Dendritic cell treated with granulocyte-macrophage colony-stimulating factor and Interleukin-4, amounts not matched to agents 40 ng/mL and 50 ng/mL, for 4 days (primary cell): ENCODE data around the gene PCDHGA6.
A peak's percentile ranks its signal among the peaks of the same experiment; 100 is the strongest.
"Not testable (repeated sequence)": the region's sequence is repeated elsewhere in the genome, so short reads cannot be mapped to it uniquely, and the experiment has no call there.

Experiments
- H3K27ac Mint-ChIP-seq: one replicate; pipeline ENCODE4 v1.8.0; 2022; ENCODE audit warnings: mild to moderate bottlenecking, mixed read lengths
- H3K27me3 Mint-ChIP-seq: one replicate; pipeline ENCODE4 v1.8.0; 2022; ENCODE audit warnings: mild to moderate bottlenecking, mixed read lengths
- H3K36me3 Mint-ChIP-seq: one replicate; pipeline ENCODE4 v1.8.0; 2022; ENCODE audit warnings: low read depth, mixed read lengths
- H3K4me1 Mint-ChIP-seq: one replicate; pipeline ENCODE4 v1.8.0; 2022; ENCODE audit warnings: low read depth, mixed read lengths
- H3K4me3 Mint-ChIP-seq: one replicate; pipeline ENCODE4 v1.8.0; 2022; ENCODE audit warnings: mild to moderate bottlenecking, moderate library complexity, mixed read lengths
- H3K9me3 Mint-ChIP-seq: one replicate; pipeline ENCODE4 v1.8.0; 2022; ENCODE audit warnings: mixed read lengths
- intact Hi-C: fragments of 100-400 bp; cut with micrococcal nuclease; formaldehyde crosslinking; loops from one replicate; pipeline ENCODE4 v1.15.0; 2022

Gene PCDHGA6

DNA sequence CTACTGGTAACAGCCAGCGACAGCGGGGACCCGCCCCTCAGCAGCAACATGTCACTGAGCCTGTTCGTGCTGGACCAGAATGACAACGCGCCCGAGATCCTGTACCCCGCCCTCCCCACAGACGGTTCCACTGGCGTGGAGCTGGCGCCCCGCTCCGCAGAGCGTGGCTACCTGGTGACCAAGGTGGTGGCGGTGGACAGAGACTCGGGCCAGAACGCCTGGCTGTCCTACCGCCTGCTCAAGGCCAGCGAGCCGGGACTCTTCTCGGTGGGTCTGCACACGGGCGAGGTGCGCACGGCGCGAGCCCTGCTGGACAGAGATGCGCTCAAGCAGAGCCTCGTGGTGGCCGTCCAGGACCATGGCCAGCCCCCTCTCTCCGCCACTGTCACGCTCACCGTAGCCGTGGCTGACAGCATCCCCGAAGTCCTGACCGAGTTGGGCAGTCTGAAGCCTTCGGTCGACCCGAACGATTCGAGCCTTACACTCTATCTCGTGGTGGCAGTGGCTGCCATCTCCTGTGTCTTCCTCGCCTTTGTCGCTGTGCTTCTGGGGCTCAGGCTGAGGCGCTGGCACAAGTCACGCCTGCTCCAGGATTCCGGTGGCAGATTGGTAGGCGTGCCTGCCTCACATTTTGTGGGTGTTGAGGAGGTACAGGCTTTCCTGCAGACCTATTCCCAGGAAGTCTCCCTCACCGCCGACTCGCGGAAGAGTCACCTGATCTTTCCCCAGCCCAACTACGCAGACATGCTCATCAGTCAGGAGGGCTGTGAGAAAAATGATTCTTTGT, 20.9 kb downstream of the PCDHGA6 start:
- H3K36me3 Mint-ChIP-seq, intact Hi-C loops, H3K27ac Mint-ChIP-seq, H3K4me3 Mint-ChIP-seq, H3K4me1 Mint-ChIP-seq: not testable (repeated sequence)
- H3K27me3 Mint-ChIP-seq: peaks cover 72% of the 10 kb centered on the region
- H3K9me3 Mint-ChIP-seq: peaks cover 55% of the 10 kb centered on the region

DNA sequence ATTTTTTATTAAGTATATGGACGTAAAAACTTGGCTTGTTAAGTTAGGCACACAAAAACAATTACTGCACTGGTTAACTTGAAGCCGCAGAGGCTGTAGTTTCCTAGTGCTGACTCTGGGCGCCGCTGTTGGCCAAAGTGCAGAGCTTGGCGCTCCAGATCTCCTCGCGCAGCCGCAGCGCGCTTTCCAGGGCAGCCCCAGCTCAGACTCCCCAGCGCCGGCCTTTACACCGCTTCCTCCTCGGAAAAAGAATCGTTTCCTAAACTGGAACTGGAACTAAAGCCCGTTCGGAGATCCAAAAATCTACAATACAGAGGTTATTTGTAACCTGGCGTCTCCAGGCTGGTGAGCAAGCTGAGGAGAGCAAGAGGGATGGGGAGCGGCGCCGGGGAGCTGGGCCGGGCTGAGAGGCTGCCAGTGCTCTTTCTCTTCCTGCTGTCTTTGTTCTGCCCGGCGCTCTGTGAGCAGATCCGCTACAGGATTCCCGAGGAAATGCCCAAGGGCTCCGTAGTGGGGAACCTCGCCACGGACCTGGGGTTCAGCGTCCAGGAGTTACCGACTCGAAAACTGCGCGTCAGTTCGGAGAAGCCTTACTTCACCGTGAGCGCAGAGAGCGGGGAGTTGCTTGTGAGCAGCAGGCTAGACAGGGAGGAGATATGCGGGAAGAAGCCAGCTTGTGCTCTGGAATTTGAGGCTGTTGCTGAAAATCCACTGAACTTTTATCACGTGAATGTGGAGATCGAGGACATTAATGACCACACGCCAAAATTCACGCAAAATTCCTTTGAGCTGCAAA, 24.3 kb downstream of the PCDHGA6 start, which contains the start of gene PCDHGB5:
Gene PCDHGB5, plus strand, starts transcription at position 192 of the 796 bp plus-strand sequence. Its CDS starts 181 bp downstream, at position 373.
- H3K27ac Mint-ChIP-seq, H3K36me3 Mint-ChIP-seq, H3K4me1 Mint-ChIP-seq, intact Hi-C loops: not testable (repeated sequence)
- Mint-ChIP-seq H3K4me3 (peak within 1 kb of the TSS; percentile 67), H3K27me3 (peaks cover 74% of the 10 kb centered on the region), H3K9me3 (peaks cover 49% of the 10 kb centered on the region)

DNA sequence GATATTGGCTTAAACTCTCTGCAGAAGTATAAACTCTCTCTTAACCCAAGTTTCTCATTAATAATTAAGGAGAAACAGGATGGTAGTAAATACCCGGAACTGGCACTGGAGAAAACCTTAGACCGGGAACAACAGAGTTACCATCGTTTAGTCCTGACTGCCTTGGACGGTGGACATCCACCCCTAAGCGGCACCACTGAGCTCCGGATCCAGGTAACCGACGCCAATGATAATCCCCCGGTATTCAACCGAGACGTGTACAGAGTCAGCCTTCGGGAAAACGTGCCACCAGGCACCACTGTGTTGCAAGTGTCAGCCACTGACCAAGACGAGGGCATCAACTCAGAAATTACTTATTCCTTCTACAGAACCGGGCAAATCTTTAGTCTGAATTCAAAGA, 24.9 kb downstream of the PCDHGA6 start:
- H3K27ac Mint-ChIP-seq: no peak overlapping the region
- no peaks in the 10 kb centered on the region for H3K36me3 Mint-ChIP-seq
- intact Hi-C loops: no loop called here
- no peak overlapping the region for H3K4me3 Mint-ChIP-seq
- H3K9me3 Mint-ChIP-seq: peaks cover 49% of the 10 kb centered on the region
- peaks cover 74% of the 10 kb centered on the region for H3K27me3 Mint-ChIP-seq
- H3K4me1 Mint-ChIP-seq: no peaks in the 10 kb centered on the region

DNA sequence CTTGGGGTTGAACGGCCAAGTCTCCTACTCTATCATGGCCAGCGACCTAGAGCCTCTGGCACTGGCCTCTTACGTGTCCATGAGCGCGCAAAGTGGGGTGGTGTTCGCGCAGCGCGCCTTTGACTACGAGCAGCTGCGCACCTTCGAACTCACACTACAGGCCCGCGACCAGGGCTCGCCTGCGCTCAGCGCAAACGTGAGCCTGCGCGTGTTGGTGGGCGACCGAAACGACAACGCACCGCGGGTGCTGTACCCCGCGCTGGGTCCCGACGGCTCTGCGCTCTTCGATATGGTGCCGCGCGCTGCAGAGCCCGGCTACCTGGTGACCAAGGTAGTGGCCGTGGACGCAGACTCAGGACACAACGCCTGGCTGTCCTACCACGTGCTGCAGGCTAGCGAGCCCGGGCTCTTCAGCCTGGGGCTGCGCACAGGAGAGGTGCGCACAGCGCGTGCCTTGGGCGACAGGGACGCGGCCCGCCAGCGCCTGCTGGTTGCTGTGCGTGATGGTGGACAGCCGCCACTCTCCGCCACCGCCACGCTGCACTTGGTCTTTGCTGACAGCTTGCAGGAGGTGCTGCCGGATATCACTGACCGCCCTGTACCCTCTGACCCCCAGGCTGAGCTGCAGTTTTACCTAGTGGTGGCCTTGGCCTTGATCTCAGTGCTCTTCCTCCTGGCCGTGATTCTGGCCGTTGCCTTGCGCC, 26.0 kb downstream of the PCDHGA6 start:
- Mint-ChIP-seq H3K27me3 (peaks cover 76% of the 10 kb centered on the region), H3K4me3 (no peak overlapping the region), H3K9me3 (peaks cover 45% of the 10 kb centered on the region), H3K36me3 (no peaks in the 10 kb centered on the region), H3K4me1 (no peaks in the 10 kb centered on the region), H3K27ac (no peak overlapping the region)
- intact Hi-C loops: no loop called here

DNA sequence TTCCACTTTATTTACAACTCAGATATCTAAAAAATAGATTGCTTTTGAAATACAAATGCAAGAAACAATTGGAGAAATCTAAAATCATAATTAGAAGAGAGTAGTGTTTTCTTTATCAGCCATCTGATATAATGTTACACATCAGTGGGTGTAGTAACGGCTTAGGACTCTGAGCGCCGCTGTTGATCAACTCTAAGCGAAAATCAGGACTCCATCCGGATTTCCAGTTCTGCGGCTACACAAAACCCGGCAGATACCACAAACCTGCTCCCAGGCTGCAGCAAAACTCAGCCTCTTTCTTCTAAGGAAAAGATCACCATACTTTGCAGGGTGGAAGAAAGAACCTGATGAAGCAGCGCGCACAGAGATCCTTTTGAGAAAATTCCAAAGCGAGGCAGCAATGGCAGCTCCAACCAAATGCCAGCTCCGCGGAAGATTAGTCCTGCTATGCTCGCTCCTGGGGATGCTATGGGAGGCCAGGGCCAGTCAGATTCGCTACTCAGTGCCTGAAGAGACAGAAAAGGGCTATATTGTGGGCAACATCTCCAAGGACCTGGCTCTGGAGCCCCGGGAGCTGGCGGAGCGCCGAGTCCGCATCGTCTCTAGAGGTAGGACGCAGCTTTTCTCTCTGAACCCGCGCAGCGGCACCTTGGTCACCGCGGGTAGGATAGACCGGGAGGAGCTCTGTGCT, 29.0 kb downstream of the PCDHGA6 start, which contains the start of gene PCDHGA9:
Gene PCDHGA9, plus strand, starts transcription at position 226 of the 691 bp plus-strand sequence. Its CDS starts 175 bp downstream, at position 401.
- Mint-ChIP-seq H3K36me3 (no peaks in the 10 kb centered on the region), H3K4me3 (no peak within 1 kb of the TSS), H3K9me3 (peaks cover 38% of the 10 kb centered on the region), H3K4me1 (no peaks in the 10 kb centered on the region), H3K27ac (no peak within 1 kb of the TSS), H3K27me3 (peaks cover 77% of the 10 kb centered on the region)
- intact Hi-C loops: no loop called here

DNA sequence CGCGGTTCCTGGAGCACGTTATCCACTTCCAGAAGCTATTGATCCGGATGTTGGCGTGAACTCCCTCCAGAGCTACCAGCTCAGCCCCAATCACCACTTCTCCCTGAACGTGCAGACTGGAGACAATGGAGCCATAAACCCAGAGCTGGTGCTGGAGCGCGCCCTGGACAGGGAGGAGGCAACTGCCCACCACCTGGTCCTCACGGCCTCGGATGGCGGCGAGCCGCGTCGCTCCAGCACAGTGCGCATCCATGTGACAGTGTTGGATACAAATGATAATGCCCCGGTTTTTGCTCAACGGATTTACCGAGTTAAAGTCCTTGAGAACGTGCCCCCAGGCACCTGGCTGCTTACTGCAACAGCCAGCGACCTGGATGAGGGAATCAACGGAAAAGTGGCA, 29.7 kb downstream of the PCDHGA6 start:
- Mint-ChIP-seq H3K36me3 (no peaks in the 10 kb centered on the region), H3K4me1 (peaks cover 5% of the 10 kb centered on the region), H3K9me3 (peaks cover 44% of the 10 kb centered on the region), H3K4me3 (no peak overlapping the region), H3K27ac (no peak overlapping the region), H3K27me3 (peaks cover 80% of the 10 kb centered on the region)
- intact Hi-C loops: no loop called here

DNA sequence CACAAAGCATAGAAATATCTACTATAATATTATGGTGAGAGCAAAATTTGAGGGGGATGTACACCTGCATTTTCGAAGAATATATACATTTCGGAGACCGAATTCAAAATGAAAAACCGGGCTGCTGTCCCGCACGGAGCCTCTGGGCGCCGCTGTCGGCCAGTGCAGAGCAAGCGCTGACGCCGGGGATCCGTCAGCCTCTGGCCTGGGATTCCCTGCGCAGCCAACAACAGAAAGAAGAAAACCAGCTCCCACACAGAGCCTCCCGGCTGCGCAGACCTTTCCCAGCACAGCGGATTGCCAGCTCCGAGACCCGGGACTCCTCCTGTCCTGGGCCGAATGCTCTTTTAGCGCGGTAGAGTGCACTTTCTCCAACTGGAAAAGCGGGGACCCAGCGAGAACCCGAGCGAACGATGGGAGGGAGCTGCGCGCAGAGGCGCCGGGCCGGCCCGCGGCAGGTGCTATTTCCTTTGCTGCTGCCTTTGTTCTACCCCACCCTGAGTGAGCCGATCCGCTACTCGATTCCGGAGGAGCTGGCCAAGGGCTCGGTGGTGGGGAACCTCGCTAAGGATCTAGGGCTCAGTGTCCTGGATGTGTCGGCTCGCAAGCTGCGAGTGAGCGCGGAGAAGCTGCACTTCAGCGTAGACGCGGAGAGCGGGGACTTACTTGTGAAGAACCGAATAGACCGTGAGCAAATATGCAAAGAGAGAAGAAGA, 34.3 kb downstream of the PCDHGA6 start, which contains the start of gene PCDHGB6:
Gene PCDHGB6, plus strand, starts transcription at position 232 of the 716 bp plus-strand sequence. Its CDS starts 182 bp downstream, at position 414.
- H3K4me1 Mint-ChIP-seq, intact Hi-C loops, H3K36me3 Mint-ChIP-seq, H3K27ac Mint-ChIP-seq: not testable (repeated sequence)
- H3K4me3 Mint-ChIP-seq: peak within 1 kb of the TSS; percentile 74
- H3K9me3 Mint-ChIP-seq: peaks cover 41% of the 10 kb centered on the region
- H3K27me3 Mint-ChIP-seq: peaks cover 84% of the 10 kb centered on the region

DNA sequence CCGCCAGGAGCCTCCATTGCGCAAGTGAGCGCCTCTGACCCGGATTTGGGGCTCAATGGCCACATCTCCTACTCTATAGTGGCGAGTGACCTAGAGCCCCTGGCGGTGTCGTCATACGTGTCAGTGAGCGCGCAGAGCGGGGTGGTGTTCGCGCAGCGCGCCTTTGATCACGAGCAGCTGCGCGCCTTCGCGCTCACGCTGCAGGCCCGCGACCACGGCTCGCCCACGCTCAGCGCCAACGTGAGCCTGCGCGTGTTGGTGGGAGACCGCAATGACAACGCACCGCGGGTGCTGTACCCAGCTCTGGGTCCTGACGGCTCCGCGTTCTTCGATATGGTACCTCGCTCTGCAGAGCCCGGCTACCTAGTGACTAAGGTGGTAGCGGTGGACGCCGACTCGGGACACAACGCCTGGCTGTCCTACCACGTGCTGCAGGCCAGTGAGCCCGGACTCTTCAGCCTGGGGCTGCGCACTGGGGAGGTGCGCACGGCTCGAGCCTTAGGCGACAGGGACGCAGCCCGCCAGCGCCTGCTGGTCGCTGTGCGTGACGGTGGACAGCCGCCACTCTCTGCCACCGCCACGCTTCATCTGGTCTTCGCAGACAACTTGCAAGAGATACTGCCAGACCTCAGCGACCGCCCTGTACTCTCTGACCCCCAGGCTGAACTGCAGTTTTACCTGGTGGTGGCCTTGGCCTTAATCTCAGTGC, 36.1 kb downstream of the PCDHGA6 start:
- intact Hi-C loops: loop anchor here (10.0 kb wide), 1 partner anchor 85 kb away; the partner anchor contains the start of gene TAF7
- peaks cover 28% of the 10 kb centered on the region for H3K9me3 Mint-ChIP-seq
- peaks cover 18% of the 10 kb centered on the region for H3K4me1 Mint-ChIP-seq
- peaks cover 84% of the 10 kb centered on the region for H3K27me3 Mint-ChIP-seq
- H3K4me3 Mint-ChIP-seq: no peak overlapping the region
- no peaks in the 10 kb centered on the region for H3K36me3 Mint-ChIP-seq
- no peak overlapping the region for H3K27ac Mint-ChIP-seq

DNA sequence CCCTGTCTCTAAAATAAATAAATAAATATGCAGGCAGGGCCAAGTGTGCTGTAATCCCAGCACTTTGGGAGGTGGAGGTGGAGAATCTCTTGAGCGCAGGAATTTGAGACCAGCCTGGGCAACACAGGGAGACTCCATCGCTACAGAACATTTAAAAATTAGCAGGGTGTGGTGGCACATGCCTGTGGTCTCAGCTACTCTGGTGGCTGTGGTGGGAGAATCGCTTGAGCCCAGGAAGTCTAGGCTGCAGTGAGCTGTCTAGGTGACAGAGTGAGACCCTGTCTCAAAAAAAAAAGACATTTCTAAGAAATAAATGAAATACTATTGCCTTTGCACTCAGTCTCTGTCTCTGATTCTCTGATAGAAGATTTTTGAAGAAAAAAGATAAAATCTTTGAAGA, 37.9 kb downstream of the PCDHGA6 start:
- Mint-ChIP-seq H3K27ac (no peak overlapping the region), H3K4me1 (peaks cover 23% of the 10 kb centered on the region), H3K36me3 (no peaks in the 10 kb centered on the region), H3K9me3 (peaks cover 28% of the 10 kb centered on the region), H3K4me3 (no peak overlapping the region), H3K27me3 (peaks cover 81% of the 10 kb centered on the region)
- intact Hi-C loops: loop anchor here (10.0 kb wide), 1 partner anchor 87 kb away; the partner anchor contains the start of gene TAF7

DNA sequence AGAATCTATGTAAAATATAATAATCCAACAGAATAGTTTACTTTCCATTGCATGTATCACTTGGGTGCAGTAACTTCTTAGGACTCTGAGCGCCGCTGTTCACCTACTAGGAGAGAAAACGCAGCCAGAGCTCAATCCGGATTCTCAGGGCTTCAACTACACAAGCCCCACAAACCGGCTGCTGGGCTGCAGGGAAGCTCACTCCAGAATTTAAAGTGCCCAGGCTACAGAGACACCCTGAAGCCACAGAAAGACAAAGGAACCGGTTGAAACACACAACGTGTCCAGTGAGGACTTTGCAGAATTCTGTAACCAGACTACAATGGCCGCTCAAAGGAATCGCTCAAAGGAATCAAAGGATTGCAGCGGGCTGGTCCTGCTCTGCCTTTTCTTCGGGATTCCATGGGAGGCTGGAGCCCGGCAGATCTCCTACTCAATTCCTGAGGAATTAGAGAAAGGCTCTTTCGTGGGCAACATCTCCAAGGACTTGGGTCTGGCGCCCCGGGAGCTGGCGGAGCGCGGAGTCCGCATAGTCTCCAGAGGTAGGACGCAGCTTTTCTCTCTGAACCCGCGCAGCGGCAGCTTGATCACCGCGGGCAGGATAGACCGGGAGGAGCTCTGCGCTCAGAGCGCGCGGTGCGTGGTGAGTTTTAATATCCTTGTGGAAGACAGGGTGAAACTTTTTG, 39.3 kb downstream of the PCDHGA6 start, which contains the start of gene PCDHGA10:
Gene PCDHGA10, plus strand, starts transcription at position 134 of the 686 bp plus-strand sequence. Its CDS starts 189 bp downstream, at position 323.
- intact Hi-C loops: loop anchor here (10.0 kb wide), 1 partner anchor 88 kb away; the partner anchor contains the start of gene TAF7

DNA sequence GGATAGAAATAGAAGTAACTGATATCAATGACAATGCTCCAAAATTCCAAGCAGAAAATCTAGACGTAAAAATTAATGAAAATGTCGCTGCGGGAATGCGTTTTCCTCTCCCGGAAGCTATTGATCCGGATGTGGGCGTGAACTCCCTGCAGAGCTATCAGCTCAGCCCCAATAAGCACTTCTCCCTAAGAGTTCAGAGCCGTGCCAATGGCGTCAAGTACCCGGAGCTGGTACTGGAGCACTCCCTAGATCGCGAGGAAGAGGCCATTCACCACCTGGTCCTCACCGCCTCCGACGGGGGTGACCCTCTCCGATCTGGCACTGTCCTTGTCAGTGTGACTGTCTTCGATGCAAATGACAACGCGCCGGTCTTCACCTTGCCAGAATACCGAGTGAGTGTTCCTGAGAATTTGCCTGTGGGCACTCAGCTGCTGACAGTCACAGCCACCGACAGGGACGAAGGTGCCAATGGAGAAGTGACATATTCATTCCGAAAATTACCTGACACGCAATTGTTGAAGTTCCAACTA, 39.9 kb downstream of the PCDHGA6 start:
- Mint-ChIP-seq H3K27me3 (peaks cover 81% of the 10 kb centered on the region), H3K36me3 (peaks cover 4% of the 10 kb centered on the region), H3K4me1 (peaks cover 26% of the 10 kb centered on the region), H3K4me3 (peak overlapping the region; percentile 66), H3K27ac (no peak overlapping the region), H3K9me3 (peaks cover 25% of the 10 kb centered on the region)
- intact Hi-C loops: loop anchor here (10.0 kb wide), 1 partner anchor 89 kb away; the partner anchor contains the start of gene TAF7

More for the DNA sequence above, 39.3 kb downstream of the PCDHGA6 start, which contains the start of gene PCDHGA10:
- Mint-ChIP-seq H3K4me3 (peak within 1 kb of the TSS; percentile 66), H3K4me1 (peaks cover 26% of the 10 kb centered on the region), H3K36me3 (peaks cover 4% of the 10 kb centered on the region), H3K9me3 (peaks cover 25% of the 10 kb centered on the region), H3K27ac (no peak within 1 kb of the TSS), H3K27me3 (peaks cover 81% of the 10 kb centered on the region)
